ELR (cell line): ENCODE measurements around the gene IFITM10.

Experiments used
- DNase-seq: peaks from one replicate; pipeline ENCODE4 v3.0.0-alpha.2; 2015; ENCODE audit warnings: low read depth

The IFITM10 gene

GRCh38 chr11:1778141-1778911 is 27.9 kb upstream of the IFITM10 start:
- DNase-seq: no peak

- no peak for DNase-seq
Observed at GRCh38 chr11:1777737-1778136, 27.3 kb upstream of the IFITM10 start.

- DNase-seq: no peak
Observed at GRCh38 chr11:1776944-1777715, 26.7 kb upstream of the IFITM10 start.

GRCh38 chr11:1776331-1776851 is 26.0 kb upstream of the IFITM10 start:
- DNase-seq: no peak

GRCh38 chr11:1774886-1775285 is 24.5 kb upstream of the IFITM10 start:
- no peak for DNase-seq

- no peak for DNase-seq
Observed at GRCh38 chr11:1773994-1774550, 23.7 kb upstream of the IFITM10 start.

- DNase-seq: no peak
Observed at GRCh38 chr11:1773131-1773993, 23.0 kb upstream of the IFITM10 start.

- DNase-seq: peak; percentile 94
Observed at GRCh38 chr11:1772270-1773130, 22.1 kb upstream of the IFITM10 start.

- peak; percentile 32 for DNase-seq
Observed at GRCh38 chr11:1771700-1772099, 21.3 kb upstream of the IFITM10 start.

GRCh38 chr11:1771273-1771672 is 20.9 kb upstream of the IFITM10 start:
- DNase-seq: no peak

- no peak for DNase-seq
Observed at GRCh38 chr11:1770528-1770927, 20.1 kb upstream of the IFITM10 start.

- no peak for DNase-seq
Observed at GRCh38 chr11:1770061-1770460, 19.7 kb upstream of the IFITM10 start.

- peak; percentile 54 for DNase-seq
Observed at GRCh38 chr11:1769304-1769936, 19.0 kb upstream of the IFITM10 start.

- DNase-seq: no peak
Observed at GRCh38 chr11:1768141-1768469, 17.7 kb upstream of the IFITM10 start.

- DNase-seq: no peak
Observed at GRCh38 chr11:1767399-1768140, 17.2 kb upstream of the IFITM10 start.

GRCh38 chr11:1766719-1767398 is 16.5 kb upstream of the IFITM10 start:
- no peak for DNase-seq

- no peak for DNase-seq
Observed at GRCh38 chr11:1765871-1766718, 15.7 kb upstream of the IFITM10 start.
